HG02678 (cell line): Measurements from ENCODE around the gene ALG12.

Experiments used
- ATAC-seq: cut with Tn5 transposase; IDR thresholded peaks from one replicate; pipeline ENCODE4 v1.9.1; 2021; ENCODE audit warnings: mild to moderate bottlenecking, moderate library complexity; ENCODE audit not compliant: unreplicated experiment

Gene ALG12

DNA sequence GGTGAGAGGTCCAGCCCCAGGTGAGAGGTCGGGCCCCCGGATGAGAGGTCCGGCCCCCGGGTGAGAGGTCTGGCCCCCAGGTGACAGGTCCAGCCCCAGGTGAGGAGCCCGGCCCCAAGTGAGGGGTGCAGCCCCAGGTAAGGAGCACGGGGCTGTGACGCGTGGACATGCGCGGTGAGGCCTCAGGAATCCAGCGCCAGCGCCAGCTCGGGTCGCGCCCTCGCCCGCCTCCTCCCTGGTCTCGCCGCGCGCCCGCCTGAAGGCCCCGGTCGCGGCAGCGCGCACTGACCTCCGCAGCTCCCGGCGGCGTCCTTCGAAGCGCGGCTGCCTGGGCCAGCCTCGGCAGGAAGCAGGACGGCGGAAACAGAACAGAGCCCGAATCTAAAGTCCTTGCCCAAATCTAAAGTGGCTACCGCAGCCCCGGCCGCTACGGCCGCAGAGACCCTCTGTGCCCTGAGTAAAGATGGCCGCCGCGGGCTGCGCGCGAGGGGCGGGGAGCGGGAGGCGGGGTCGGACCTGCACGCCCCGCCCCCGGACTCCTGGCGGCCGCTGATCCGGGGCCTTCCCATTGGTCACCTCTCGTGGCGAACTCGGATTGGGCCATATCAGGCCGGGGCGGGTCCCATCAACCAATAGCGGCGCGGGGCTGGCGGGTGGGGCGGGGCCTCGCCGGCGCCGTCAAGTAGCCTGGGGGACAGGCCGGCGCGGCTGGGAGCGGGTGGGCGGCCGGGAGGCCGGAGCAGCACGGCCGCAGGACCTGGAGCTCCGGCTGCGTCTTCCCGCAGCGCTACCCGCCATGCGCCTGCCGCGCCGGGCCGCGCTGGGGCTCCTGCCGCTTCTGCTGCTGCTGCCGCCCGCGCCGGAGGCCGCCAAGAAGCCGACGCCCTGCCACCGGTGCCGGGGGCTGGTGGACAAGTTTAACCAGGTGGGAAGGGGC lies at the start of gene ALG12, which contains the start of gene CRELD2:
ALG12 (minus strand) TSS at position 465 of the 937 bp plus-strand sequence. CDS start 4,673 bp downstream, outside the sequence.
CRELD2 (plus strand) TSS at position 661 of the 937 bp plus-strand sequence; CDS start at position 797, 136 bp downstream.
- peak; percentile 92 for ATAC-seq

- no peak for ATAC-seq
Observed at GRCh38 chr22:49967706-49968208, 49.5 kb upstream of the ALG12 start.

DNA sequence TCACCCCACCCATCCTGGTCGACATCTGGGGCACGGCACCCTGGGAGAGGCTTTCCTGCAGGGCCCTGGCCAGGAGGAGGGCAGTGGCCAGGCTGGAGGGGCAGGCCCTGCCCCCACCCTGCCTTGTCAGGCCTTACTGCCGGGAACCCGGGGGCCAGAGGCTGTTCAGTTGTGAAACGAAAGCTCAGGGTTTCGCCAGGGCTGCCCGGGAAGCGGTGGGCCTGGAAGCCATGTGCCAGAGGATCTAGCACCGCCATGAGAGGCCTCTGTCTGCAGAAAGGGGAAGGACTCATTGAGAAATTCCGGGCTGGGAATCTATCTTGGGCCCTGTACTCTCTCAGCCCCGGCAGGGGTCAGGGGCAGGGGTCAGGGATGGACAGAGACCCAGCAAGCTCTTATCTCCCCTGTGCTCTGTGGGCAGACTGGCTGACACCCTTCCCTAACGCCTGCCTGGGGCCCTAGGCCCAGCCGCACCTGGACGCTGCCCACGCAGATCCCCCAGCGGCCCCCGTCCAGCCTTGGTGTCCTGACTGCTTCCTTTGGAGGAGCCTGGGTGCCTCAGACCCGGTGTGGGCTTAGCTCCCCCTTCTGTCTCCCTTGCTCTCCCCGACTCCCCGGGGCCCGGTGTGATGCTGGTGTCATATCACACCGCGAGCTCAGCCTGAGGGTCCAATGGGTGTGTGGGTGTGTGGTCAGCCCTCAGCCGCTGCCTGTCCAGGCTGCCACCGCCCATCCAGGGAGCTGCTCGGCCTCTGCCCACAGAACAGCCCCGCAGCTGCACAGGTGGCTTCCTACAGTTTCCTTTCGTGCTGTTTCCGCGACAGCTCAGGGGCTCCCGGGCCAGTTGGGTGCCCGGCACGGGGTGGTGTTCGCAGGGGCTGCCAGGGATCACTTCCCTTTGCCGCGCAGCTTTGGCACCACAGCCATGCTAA lies 48.8 kb upstream of the ALG12 start:
- ATAC-seq, result no peak

GRCh38 chr22:49966041-49966773 lies 48.0 kb upstream of the ALG12 start:
- no peak for ATAC-seq

DNA sequence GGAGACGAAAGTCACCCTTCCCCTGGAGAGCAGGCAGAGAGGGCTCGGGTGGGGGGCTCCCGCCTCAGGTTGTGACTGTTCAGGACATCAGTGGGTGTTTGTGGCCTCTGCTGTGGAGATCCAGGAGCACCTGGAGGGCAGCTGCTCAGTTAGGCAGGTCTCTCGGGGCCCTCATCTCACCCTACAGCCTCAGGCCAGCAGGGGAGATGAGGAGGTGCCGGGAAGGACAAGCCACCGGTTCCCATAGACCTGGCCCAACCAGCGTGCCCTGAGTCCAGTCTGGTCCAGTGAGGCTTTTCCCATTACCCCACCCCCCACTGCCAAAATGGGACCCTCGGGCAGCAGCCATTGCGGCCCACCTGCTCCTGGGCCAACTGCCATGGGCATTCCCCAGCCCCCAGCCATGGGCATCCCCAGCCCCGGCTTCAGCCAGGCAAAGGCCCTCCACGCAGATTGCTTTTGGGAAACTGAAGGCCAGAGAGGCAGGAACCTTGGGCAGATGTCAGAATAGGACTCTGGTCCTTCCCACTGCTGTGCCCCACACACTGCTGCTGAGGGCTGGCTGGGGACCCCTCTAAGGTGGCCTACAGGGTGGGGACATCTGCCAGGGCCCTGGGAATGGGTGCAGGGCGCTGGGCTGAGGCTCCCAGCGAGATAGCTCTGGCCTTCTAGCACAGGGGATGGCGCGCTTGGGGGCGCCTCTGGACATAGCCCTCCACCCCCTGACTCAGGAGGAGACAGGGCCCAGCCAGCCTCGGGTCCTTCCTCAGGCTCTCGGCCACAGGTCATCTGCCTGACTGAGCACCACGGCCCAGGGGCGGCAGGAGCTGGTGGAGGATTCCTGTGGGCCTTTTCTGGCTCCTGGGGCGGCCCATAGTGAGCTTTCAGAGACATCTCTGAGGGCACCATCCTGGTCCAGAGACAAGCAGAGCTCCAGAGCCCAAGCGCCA lies 47.1 kb upstream of the ALG12 start:
- ATAC-seq, result no peak

DNA sequence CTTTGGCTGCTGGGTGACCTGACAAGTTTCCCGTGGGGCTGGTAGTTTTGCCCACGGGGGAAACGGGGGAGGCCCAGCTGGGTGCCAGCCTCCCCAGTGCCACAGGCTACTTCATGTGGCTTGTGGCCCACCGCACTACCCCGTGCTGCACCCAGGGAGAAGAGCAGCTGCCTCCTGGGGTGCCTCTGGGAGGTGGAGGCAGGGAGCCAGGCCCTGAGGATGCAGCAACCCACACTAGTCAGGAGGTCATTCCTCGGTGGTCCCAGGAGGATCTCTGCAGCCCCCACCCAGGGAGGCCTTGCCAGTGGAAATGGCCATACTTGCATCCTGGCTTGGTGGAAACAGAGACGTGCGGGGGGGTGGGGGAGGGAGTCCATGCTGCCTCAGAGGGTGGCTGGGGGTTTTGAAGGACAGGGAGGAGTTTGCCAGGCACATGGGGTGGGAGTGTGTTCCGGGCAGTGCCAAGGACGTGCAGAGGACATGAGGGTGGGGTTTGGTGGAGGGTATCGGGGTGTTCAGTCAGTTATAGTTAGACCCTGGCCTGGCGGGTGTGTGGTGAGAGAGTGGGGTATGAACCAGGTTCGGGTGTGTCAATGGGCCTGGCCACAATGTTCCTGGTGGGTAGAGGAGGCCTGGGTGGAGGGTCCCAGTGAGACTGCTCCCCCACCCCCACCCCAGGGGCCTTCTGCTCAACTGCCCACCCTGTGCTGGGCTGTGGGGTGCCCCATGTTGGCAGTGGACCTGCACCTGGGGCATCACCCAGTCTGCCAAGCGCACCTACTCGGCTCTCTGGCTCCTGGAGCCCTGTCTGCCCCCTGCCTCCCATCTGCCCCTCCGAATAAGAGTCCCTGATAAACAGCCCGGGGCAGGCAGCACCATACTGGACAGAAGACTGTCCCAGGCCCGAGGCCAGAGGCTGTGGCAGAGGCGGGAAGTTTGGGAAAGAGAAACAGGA lies 46.2 kb upstream of the ALG12 start:
- ATAC-seq, result no peak

DNA sequence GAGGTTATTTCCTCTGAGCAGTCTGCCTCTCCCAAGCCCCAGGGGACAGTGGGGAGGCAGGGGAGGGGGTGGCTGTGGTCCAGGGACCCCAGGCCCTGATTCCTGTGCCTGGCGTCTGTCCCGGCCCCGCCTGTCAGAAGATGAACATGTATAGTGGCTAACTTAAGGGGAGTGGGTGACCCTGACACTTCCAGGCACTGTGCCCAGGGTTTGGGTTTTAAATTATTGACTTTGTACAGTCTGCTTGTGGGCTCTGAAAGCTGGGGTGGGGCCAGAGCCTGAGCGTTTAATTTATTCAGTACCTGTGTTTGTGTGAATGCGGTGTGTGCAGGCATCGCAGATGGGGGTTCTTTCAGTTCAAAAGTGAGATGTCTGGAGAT lies 45.4 kb upstream of the ALG12 start:
- no peak for ATAC-seq

DNA sequence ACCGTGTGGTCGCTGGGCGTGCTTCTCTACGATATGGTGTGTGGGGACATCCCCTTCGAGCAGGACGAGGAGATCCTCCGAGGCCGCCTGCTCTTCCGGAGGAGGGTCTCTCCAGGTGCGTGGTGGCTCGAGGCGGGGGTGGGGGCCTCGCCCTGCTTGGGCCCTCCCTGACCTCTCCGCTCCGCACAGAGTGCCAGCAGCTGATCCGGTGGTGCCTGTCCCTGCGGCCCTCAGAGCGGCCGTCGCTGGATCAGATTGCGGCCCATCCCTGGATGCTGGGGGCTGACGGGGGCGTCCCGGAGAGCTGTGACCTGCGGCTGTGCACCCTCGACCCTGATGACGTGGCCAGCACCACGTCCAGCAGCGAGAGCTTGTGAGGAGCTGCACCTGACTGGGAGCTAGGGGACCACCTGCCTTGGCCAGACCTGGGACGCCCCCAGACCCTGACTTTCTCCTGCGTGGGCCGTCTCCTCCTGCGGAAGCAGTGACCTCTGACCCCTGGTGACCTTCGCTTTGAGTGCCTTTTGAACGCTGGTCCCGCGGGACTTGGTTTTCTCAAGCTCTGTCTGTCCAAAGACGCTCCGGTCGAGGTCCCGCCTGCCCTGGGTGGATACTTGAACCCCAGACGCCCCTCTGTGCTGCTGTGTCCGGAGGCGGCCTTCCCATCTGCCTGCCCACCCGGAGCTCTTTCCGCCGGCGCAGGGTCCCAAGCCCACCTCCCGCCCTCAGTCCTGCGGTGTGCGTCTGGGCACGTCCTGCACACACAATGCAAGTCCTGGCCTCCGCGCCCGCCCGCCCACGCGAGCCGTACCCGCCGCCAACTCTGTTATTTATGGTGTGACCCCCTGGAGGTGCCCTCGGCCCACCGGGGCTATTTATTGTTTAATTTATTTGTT lies 44.8 kb upstream of the ALG12 start:
- no peak for ATAC-seq

DNA sequence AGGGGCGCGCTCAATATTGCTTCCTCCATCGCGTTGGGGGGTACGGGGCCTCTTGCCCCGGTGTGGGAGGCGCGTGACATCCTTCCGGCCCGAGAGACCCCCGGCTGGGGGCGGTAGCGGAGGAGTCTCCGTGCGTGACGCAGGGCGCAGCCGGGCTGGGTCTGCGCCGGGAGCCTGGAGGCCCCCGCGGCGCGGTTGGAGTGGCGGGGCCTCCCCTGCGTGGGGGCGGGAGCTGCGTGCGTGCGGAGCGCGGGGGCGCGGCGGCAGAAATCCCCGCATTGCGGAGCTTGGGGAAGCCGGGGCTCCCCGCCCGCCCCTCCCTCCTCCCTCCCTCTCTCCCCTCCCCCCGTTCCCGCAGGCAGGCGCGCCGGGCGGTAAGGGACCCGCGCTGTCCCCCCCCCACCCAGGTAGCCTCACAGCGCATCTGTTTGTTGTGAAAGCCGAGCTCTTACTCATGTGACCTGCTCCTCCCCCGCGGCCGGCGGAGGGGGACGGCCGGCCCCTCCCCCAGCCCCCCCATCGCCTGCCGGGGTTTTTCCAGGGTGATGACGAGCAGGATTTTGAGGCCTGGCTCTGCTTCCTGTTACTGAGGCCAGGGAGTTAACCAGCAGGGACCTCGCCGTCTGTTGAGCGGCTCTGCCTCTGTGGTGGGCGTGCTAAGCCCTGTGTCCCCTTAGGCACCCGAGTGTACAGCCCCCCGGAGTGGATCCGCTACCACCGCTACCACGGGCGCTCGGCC lies 43.9 kb upstream of the ALG12 start:
- no peak for ATAC-seq

GRCh38 chr22:49961601-49962011 lies 43.4 kb upstream of the ALG12 start:
- no peak for ATAC-seq

DNA sequence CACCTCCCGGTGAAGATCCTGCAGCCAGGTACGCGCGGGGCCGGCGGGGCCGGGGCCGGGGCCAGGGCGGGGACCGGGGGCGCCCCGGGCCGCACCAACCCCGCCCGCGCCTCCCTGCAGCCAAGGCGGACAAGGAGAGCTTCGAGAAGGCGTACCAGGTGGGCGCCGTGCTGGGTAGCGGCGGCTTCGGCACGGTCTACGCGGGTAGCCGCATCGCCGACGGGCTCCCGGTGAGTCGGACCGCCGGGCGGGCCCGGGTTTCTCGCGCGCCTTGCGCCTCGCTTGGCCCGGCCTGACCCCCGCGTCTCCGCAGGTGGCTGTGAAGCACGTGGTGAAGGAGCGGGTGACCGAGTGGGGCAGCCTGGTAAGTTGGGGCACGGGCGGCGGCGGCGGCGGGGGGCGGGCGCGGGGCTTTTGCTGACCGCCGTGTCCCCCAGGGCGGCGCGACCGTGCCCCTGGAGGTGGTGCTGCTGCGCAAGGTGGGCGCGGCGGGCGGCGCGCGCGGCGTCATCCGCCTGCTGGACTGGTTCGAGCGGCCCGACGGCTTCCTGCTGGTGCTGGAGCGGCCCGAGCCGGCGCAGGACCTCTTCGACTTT lies 42.9 kb upstream of the ALG12 start:
- ATAC-seq, result no peak

DNA sequence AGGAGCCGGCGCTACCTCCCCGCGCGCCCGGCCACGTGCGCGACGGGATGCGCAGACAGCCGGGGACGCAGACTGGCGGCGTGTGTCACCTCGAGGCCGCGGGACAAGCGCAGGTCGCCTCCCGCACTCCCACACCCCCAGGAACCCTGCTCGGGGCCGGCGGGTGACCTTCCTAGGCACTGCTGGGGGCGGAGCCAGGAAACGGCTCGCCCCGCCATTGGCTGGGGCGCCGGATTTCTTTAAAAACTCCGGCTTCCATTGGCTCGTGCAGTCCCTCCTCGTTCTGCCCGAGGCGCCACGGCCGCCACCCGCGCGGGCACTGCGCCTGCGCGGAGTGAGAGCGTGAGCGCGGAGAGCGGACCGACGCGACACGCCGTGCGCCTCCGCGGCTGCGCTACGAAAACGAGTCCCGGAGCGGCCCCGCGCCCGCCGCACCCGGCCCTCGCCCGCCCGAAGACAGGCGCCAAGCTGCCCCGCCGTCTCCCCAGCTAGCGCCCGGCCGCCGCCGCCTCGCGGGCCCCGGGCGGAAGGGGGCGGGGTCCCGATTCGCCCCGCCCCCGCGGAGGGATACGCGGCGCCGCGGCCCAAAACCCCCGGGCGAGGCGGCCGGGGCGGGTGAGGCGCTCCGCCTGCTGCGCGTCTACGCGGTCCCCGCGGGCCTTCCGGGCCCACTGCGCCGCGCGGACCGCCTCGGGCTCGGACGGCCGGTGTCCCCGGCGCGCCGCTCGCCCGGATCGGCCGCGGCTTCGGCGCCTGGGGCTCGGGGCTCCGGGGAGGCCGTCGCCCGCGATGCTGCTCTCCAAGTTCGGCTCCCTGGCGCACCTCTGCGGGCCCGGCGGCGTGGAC lies 42.1 kb upstream of the ALG12 start, which contains the start of gene PIM3:
PIM3 (plus strand) TSS at position 614 of the 846 bp plus-strand sequence; CDS start at position 790, 176 bp downstream.
- ATAC-seq, result peak; percentile 75

- ATAC-seq, result no peak
Observed at GRCh38 chr22:49959782-49960158, 41.5 kb upstream of the ALG12 start.

- ATAC-seq, result no peak
Observed at GRCh38 chr22:49958931-49959781, 40.9 kb upstream of the ALG12 start.
